NCI-H2081 treated with DMSO at 0.1 percent for 48 hours (cell line): ENCODE data around the gene SLC17A9.

Experiments used
- DNase-seq: peaks from one replicate; lab custom pipeline; 2025; lab: John Stamatoyannopoulos, UW

Gene SLC17A9, protein sequence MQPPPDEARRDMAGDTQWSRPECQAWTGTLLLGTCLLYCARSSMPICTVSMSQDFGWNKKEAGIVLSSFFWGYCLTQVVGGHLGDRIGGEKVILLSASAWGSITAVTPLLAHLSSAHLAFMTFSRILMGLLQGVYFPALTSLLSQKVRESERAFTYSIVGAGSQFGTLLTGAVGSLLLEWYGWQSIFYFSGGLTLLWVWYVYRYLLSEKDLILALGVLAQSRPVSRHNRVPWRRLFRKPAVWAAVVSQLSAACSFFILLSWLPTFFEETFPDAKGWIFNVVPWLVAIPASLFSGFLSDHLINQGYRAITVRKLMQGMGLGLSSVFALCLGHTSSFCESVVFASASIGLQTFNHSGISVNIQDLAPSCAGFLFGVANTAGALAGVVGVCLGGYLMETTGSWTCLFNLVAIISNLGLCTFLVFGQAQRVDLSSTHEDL

GRCh38 chr20:62952373-62952967 lies at the start of gene SLC17A9:
Gene SLC17A9 (plus strand): TSS chr20:62952709. CDS start chr20:62952831, 122 bp downstream.
- DNase-seq: no peak

GRCh38 chr20:62902926-62903615 lies 49.4 kb upstream of the SLC17A9 start:
- no peak for DNase-seq

GRCh38 chr20:62905536-62906117 lies 46.9 kb upstream of the SLC17A9 start:
- DNase-seq: no peak

- no peak for DNase-seq
These were observed 46.3 kb upstream of the SLC17A9 start for GRCh38 chr20:62906209-62906608.

DNA sequence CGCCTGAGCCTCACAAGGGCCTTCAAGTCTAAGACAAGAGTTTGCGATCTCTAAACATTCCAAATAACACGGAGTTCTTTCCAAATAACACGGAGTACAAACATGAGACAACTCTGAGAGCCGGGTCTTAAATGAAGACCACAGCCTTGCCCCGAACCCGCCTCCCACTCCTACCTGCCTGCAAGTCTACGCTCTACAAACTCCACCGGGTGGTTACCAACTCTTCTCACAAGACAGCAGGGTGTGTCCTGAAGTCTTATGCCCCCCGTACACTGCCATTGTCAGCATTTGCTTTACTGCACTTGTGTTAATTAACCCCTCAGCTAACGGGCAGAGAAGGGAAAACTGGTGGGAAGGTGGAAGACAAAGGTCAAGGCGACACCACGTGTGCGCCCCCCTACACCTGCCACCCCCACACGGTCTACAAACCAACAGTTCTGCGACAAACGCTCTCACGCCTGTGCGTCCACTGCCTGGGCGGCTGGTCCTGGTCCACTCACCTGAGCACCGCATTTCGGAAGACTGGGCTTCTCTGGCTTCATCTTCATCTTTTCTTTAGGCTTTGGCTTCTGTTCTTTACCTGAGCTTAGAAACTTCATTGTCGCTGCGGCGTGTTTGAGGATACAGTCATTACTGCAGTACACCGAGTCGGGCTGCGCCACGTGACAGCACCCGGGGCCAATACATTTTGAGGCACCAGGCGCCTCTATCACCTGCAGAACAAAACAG lies 45.7 kb upstream of the SLC17A9 start:
- DNase-seq: no peak

GRCh38 chr20:62907384-62908317 lies 44.9 kb upstream of the SLC17A9 start:
- no peak for DNase-seq

- no peak for DNase-seq
These were observed 43.3 kb upstream of the SLC17A9 start for GRCh38 chr20:62908971-62909791.

GRCh38 chr20:62910217-62910766 lies 42.2 kb upstream of the SLC17A9 start:
- no peak for DNase-seq

DNA sequence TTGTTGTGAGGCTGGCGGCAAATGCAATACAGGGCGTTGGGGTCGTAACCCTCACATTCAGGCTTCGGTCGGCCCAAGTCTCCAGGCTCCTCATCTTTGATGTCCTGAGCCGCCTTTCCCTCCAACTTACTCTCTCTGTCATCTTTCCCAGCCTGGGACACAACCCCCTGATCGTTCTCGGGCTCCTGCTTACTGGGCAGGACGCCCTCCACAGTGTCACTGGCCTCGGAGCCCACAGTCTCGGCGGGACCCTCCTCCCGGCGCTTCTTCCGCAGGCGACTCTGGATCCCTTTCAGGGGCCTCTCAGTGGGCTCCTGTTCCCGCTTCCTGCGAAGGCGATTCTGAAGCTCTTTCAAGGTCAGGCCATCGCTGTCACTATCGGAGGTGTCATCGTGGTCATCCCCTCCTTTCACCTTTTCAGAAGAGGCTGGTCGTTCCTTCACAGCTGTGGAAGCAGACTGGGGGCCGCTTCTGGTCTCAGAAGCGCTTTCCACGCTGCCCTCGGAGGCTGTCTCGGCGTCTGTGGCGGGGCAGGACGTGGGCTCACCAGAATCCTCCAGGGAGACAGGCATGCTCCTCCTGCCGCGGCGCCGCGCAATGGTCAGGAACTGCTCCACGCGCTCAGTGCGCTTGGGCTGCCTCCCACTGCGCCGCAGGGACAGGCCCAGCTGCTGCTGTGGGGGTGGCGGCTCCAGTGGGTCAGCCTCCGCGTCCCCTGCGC lies 41.6 kb upstream of the SLC17A9 start:
- no peak for DNase-seq

GRCh38 chr20:62911701-62912280 lies 40.7 kb upstream of the SLC17A9 start:
- DNase-seq: no peak

- DNase-seq: no peak
These were observed 39.4 kb upstream of the SLC17A9 start for GRCh38 chr20:62913043-62913630.

DNA sequence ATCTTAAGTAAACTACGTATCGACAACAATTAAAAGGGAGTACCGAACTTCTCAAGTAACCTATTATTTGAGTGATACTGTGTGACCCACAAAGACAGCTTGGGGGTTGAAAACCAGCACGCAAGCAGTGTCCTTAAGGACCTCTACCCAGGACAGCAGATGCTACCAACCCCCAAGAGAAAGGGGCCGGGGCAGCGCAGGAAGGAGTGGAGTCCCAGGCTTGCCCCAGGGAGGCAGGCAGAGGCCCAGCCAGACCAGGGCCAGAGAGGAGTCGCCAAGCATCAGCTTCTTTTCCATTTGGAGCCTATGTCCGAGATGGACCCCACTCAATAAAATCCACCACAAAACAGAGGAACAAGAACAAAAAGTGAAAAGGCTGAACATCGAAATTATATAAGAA lies 38.1 kb upstream of the SLC17A9 start:
- DNase-seq: no peak

DNA sequence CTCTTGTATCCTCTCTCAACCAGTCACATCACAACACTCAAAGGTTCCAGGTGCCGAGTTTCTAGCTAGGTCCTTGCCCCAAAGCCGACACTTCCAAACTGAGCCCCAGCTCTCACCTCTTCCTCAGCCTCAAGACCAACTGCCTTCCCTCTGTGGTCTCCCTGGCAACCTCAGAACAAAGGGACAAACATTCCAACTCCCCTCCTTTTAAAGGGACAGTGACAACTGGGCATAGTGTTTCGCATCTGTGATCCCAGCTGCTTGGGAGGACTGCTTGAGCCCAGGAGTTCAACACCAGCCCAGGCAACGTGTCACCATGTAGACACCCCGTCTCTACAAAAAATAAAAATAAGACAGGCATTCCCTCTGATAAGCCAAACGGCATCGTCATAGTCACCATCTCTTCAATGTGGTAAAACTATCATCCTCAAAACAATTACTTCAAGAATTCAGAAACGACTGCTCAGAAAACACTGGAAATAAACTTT lies 37.5 kb upstream of the SLC17A9 start:
- DNase-seq: no peak

GRCh38 chr20:62916703-62917476 lies 35.6 kb upstream of the SLC17A9 start:
- no peak for DNase-seq

DNA sequence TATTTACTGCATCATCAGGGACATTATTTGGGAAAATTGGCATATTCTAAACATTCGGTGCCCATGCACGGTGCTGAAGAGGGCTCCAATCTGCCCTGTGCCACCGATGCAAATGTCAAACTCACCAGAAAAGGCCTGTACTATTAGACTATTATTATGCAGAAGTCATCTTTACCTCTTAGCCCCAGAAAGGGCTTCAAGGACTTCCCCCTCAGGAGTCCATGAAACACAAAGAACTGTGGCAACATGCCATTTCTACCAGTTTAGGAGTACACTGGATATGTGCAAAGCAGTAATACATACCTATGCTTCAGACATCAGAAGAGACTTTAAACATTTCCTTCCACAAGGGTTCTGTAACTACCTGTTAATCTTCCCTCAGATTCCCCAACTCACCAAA lies 34.8 kb upstream of the SLC17A9 start:
- DNase-seq: no peak

- DNase-seq: no peak
These were observed 34.4 kb upstream of the SLC17A9 start for GRCh38 chr20:62918147-62918546.

DNA sequence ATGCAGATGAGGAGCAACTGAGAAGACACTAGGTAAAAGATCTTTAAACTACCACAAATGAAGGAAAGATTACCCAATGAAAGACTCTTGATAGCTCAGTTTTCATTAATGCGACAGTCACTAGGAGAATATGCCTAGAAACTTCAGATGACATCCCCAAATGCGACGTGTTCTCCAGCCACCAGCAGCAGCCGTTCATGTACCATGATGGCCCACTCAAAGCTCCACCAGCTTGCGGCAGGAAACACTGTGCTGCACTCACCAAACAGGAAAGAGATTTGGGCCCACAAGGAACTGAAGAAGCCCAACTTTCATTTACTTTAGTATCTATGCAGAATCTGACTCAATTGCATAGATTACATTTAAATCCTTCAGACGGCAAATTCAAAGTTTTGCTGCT lies 33.7 kb upstream of the SLC17A9 start:
- DNase-seq: no peak
